ENCODE data around the gene ZNF202.

DNA sequence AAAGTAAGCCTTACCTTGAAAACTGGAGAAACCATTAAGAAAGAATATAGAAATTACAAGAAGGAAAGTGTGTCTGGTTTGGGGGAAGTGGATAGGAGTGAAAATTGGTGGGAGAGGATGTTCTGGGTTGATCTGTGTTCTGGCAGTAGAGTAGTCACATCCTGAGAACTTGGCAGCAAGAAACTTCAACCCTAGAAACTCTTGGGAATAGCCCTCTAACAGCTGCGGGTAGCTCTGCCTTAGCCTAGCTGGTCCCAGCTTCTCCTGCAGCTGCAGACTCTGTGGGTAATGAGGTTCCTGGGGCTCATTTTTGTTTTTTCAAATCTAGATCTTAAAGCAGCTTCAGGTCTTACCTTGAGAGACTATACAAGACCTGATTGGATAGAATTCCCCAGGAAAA is 37.1 kb upstream of the ZNF202 start:
- TF ChIP-seq POLR2A (IDR thresholded peaks at IDR 0.05; ENCODE audit: low read depth, low read length) (no peak), POLR2AphosphoS5 (IDR thresholded peaks at IDR 0.05; ENCODE audit: low read depth, low read length) (no peak), TAF1 (IDR thresholded peaks at IDR 0.05; ENCODE audit: borderline replicate concordance, low read depth, low read length) (no peak)

All from GM12892 (cell line).